HG03469 (cell line): ENCODE results near the gene EPG5.
"Not testable (repeated sequence)": the region's sequence is repeated elsewhere in the genome, so short reads cannot be mapped to it uniquely, and the experiment has no call there.

Experiments used
- ATAC-seq: cut with Tn5 transposase; IDR thresholded peaks from one replicate; pipeline ENCODE4 v1.9.1; 2021; ENCODE audit warnings: mild to moderate bottlenecking, moderate library complexity, moderate number of reproducible peaks; ENCODE audit not compliant: unreplicated experiment

Gene EPG5

DNA sequence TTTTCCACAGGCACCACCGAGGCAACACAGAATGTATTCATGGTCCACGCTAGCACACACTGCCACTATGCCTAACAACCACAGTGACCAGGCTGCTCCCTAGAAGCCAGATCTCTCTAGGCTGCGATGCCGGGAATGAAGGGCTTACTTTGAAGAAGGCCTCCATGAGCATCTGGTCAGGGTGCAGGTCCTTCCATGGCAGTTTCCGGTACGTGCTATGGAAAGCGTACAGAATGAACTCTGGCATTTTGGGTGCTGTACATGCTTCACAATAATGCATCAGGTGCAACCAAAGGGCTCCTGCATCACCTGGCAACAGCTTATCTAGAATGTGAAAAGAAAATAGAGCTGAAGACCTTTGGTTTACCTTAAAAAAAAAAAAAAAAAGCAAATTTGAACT lies 96.7 kb downstream of the EPG5 start:
- no peak for ATAC-seq

DNA sequence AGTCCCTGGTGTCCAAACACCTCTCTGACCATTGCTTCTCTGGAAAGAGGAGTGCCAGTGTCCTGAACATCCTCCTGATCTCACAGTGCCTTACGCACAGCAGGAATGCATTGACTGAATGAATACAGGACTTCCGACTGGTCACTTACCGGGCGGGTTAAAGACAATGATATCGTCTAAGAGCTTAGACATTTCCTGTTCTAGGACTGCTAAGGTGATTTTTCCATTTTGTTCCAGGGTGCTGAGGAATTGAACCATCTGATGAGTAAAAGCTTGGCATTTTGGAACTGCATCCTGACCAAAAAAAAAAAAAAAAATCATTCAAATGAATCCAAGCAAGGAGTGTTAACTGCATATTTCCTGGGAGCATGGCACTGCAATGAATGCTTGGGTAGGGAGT lies 101.7 kb downstream of the EPG5 start:
- no peak for ATAC-seq

DNA sequence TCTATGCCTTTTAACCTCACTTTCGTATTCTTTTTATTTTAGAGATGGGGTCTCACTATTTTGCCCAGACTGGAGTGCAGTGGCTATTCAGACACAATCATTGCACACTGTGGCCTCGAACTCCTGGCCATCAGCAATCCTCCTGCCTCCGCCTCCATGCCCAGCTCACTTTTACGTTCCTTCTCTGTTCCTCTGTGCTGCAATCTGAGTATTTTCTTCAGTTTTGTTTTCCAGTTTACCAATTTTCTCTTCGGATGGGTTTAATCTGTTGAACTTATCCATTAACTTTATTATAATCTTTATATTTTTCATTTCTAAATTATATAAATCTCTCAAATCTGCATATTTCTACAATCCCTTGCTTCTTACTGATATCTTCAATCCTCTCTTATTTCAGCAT lies 103.0 kb downstream of the EPG5 start:
- no peak for ATAC-seq

DNA sequence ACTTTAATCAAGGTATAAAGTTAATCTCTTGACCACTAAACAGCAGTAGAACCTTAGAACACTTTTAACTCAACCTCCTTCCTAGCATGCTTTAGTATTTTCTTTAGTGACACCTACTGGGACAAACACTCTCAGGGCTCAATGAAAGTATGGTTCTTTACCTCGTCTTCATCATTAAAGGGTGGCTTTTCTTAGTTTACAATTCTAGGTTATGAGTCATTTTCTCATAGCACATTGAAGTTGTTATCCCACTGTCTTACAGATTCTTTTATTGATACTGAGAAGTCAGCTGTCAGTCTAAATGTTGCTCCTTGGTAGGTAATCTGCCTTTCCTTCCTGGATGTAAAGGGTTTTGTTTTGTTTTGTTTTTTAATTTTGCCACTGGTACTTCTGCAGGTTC lies 103.7 kb downstream of the EPG5 start:
- no peak for ATAC-seq

DNA sequence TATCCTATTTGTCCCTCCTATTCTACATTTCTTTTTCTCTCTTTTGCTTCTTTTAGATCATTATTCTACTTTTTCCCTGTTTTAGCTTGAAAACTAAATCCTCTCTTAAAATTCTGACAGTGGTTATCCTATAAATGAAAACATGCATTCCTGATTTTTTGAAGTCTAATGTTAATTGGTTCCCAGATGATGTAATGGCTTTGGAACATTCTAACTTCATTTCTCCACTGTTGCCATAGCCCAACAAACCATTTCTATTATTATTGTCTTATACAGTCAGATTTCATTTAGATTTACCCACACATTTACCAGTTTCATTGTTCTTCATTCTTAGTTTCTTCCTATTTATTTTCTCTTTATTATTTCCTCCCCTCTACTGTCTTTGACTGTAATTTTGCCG lies 105.2 kb downstream of the EPG5 start:
- no peak for ATAC-seq

DNA sequence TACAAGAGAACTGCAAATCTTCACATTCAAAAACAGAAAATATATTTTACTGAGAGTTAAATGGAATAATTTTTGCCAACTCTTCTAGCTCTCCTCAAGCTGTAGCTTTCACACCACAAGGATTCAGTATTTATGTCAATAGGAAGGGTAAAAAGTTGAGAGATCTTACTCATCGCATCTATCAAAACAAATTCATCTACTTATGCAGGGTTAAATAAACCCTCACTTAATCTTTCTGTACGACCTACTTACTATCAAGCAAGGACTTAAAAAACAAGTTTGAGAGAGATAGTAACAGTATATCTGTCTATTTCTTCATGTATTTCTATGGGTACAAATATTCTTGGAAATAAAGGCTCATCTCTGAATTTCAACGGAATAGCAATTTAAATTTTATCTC lies 106.2 kb downstream of the EPG5 start:
- ATAC-seq = no peak

- ATAC-seq = no peak
Observed at GRCh38 chr18:45860492-45860891, 106.6 kb downstream of the EPG5 start.

GRCh38 chr18:45859334-45859733 lies 107.8 kb downstream of the EPG5 start:
- ATAC-seq = no peak

DNA sequence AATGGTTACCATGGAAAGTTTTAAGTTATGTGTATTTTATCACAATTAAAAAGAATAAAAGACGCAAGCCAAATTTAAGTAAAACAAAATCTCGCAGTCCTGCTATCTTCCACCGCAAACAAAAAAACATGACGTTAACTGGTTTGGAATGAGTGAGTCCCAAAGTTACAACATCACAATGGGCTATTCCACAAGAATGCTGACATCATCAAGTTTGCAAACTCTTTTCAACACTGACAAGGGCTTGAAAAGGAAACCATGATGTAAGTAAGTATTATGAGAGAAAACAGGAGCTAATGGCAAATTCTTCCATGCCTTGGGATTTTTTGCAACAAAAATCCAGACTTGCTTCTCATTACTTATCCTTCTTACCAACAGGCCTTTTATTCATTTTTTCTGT lies 110.6 kb downstream of the EPG5 start:
- no peak for ATAC-seq

GRCh38 chr18:45854036-45854586 lies 113.0 kb downstream of the EPG5 start:
- no peak for ATAC-seq

- ATAC-seq = no peak
Observed at GRCh38 chr18:45852631-45853030, 114.5 kb downstream of the EPG5 start.

DNA sequence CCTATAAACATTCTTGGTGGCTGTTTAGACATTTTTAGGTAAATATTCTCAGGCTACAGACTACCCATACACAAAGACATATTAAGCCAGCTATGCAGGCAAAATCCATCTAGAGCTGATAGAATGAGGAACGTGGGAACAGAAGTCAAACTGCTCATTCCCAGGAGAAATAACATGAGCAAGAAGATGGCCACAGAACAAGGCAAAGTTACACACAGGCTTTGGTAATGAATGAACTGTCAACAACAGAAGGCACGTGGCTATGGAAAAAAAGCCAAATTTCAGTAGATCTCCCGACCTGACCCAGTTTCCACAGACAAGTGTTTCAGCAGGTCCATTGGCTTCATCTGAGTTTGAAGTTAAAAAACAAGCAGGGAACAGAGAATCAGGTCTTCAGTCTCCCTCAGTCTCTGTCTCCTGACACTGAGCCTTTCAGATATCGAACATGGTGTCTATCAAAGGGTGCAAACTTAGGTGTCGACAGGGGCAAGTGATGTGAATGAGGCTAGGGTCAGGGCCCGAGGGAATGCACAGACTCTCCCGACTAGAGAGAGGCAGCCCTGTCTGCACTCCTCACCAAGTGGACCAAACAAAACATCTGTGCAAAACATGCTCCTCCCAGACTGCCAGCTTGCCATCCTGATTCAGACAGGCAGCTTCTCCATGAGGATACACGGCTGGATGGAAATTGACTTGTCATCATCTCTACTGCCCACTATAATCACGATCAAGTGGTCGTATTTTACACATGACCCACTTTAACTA lies 115.8 kb downstream of the EPG5 start:
- ATAC-seq = no peak

DNA sequence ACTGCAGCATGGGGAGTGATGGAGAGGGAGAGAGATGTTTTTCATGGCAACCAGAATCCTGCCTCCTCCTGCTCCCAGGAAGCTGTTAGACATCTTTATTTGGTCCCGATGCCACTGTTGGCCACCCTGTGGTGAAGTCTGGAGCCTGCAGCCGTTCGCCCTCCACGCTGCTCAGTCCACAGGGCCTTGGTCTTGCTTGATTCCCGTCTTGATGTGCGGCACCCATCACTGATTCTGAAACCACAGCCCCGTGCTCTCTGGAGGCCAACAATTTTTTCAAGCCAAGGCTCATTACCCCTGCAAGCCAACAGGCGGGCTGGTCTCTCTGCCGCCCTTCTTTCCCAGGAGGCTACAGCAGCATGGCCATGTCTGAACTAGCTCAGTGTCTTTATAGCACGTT lies 117.1 kb downstream of the EPG5 start:
- no peak for ATAC-seq

DNA sequence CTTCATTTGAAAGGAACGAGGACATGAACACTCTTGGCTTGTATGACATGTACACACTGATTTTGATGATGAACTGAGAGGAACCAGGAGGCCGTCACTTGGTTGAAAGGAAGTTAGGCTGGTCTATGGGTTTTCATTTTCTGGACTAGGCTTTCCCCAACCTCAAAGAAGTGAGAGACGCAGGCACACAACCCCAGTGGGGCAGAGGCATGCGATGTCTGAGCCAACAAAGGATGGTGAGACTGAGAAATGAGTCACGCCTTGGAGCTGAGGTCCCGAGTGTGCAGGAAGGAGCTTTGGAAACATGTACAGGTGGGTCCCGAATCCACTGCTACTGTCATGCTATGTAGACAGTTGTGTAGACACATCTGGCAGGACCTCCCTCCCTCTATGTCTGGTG lies 117.6 kb downstream of the EPG5 start:
- no peak for ATAC-seq

- ATAC-seq = not testable (repeated sequence)
Observed at GRCh38 chr18:45848643-45849042, 118.5 kb downstream of the EPG5 start.

DNA sequence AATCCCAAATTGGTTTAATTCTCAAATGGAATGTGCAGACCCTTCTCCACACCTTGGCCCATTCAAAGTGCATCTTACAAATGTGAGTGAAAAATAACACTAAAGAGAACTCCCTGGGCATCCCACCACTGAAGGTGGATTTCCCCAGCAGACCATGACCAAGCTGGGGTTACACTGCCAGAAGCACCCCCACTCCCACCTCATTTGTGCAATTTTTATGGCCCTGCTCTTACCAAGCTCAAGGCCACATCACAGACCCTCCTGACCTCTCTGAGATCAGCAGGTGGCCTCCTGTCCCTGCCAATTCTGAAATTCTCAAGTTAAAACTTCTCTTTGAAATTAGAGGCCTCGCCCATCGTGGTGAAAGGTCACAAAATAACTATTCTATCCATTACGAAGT lies 120.0 kb downstream of the EPG5 start:
- ATAC-seq = no peak

- ATAC-seq = no peak
Observed at GRCh38 chr18:45845410-45845809, 121.7 kb downstream of the EPG5 start.

GRCh38 chr18:45844938-45845337 lies 122.2 kb downstream of the EPG5 start:
- ATAC-seq = no peak

- no peak for ATAC-seq
Observed at GRCh38 chr18:45843019-45843418, 124.1 kb downstream of the EPG5 start.

GRCh38 chr18:45841765-45842442 lies 125.2 kb downstream of the EPG5 start:
- ATAC-seq = no peak

DNA sequence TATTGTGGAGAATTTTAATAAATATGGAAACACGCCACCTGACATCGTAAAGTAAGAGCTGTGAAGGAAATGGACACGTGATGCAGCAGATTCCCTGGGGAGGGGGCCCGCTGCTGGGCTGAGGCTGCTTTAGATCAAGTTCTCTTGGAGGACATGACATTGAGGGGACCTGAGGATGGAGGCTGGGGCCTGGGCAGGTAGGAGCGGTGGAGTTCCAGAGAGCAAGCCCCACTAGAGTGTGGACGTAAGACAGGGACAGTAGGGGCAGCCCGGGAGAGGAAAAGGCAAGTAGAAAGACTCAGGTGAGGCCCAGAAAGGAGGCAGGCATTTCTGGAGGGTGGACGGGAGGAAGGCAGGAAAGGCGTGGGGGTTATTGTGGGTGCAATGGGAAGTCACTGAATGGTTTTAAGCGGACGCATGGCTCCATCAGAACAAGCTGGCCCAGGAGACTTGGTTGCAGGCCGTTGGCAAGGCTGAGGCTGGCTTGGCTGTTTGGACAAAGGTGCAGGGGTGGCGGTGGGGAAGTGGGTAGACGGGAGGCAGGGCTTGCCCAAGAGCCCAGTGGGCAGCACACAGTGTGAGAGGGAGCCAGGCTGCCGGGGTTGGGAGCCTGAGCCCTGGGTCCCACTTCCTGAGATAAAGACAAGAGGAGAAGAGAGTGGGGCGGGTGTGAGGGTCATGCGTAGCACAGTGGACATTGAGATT lies 125.9 kb downstream of the EPG5 start:
- no peak for ATAC-seq
